ENCODE results near the gene FRS2. TPM values are rescaled to one million over a fixed set of nuclear protein-coding genes. Genes with fewer than 3 reads are reported as not detected.

The FRS2 gene
- total and polyA plus RNA-seq, 8 donors, result 2.0 to 71.0 (median 12.1) TPM

- Histone ChIP-seq H3K27me3 (no peaks in the 10 kb centered on the region), H3K4me1 (peaks cover 34 to 80% (median 63%) of the 10 kb centered on the region in 4 donors), H3K27ac (peak overlapping the region in 4 of 5 donors; percentile 38 to 77 (median 62)), H3K9me3 (no peaks in the 10 kb centered on the region), H3K4me3 (no peak overlapping the region), H3K36me3 (no peaks in the 10 kb centered on the region)
- WGBS, 5 donors, result 39 to 57% (median 47%) methylated on average over 6 of the region's 6 CpGs
- TF ChIP-seq CTCF (IDR thresholded peaks at IDR 0.05), result no peak
- no peak for TF ChIP-seq POLR2A (IDR thresholded peaks at IDR 0.05)
- TF ChIP-seq EP300 (IDR thresholded peaks at IDR 0.05), result no peak
- TF ChIP-seq POLR2AphosphoS5 (IDR thresholded peaks at IDR 0.05), result no peak
- intact Hi-C loops (cut with DNase I; ENCODE audit: low total_unique reads), result loop anchor here (10.0 kb wide), 1 partner anchor 88 kb away; no protein-coding TSS in a partner anchor
- peak in 1 of 2 donors; percentile 23 for DNase-seq
These were observed 6.3 kb downstream of the FRS2 start for GRCh38 chr12:69476276-69477017.

- Histone ChIP-seq H3K4me1 (peaks cover 15 to 80% (median 47%) of the 10 kb centered on the region in 4 donors), H3K27me3 (no peaks in the 10 kb centered on the region), H3K4me3 (no peak overlapping the region), H3K36me3 (no peaks in the 10 kb centered on the region), H3K27ac (no peak overlapping the region), H3K9me3 (no peaks in the 10 kb centered on the region)
- intact Hi-C loops (cut with DNase I; ENCODE audit: low total_unique reads), result loop anchor here (10.0 kb wide), 1 partner anchor 85 kb away; no protein-coding TSS in a partner anchor
- TF ChIP-seq CTCF (IDR thresholded peaks at IDR 0.05) (no peak), EP300 (IDR thresholded peaks at IDR 0.05) (no peak), POLR2A (IDR thresholded peaks at IDR 0.05) (no peak), POLR2AphosphoS5 (IDR thresholded peaks at IDR 0.05) (no peak)
- DNase-seq, result no peak
- 90 to 100% (median 95%) methylated on average over 2 of the region's 2 CpGs for WGBS, 5 donors
These were observed 9.5 kb downstream of the FRS2 start for GRCh38 chr12:69479675-69480074.

- no peak overlapping the region for H3K27ac ChIP-seq
- WGBS, 5 donors, result 91 to 96% (median 94%) methylated on average over 4 of the region's 4 CpGs
- H3K27me3 ChIP-seq, result no peaks in the 10 kb centered on the region
- H3K4me1 ChIP-seq, result peaks cover 6 to 70% (median 37%) of the 10 kb centered on the region in 4 donors
- no peak overlapping the region for H3K4me3 ChIP-seq
- DNase-seq, result no peak
- no peaks in the 10 kb centered on the region for H3K9me3 ChIP-seq
- no peak for TF ChIP-seq CTCF (IDR thresholded peaks at IDR 0.05)
- TF ChIP-seq POLR2AphosphoS5 (IDR thresholded peaks at IDR 0.05), result no peak
- TF ChIP-seq POLR2A (IDR thresholded peaks at IDR 0.05), result no peak
- no peak for TF ChIP-seq EP300 (IDR thresholded peaks at IDR 0.05)
- peaks cover 0 to 4% (median 0%) of the 10 kb centered on the region in 4 donors for H3K36me3 ChIP-seq
- intact Hi-C loops (cut with DNase I; ENCODE audit: low total_unique reads), result no loop called here
These were observed 10.5 kb downstream of the FRS2 start for GRCh38 chr12:69480698-69481097.

- Histone ChIP-seq H3K27me3 (no peaks in the 10 kb centered on the region), H3K4me1 (peaks cover 2 to 66% (median 34%) of the 10 kb centered on the region in 4 donors), H3K4me3 (no peak overlapping the region), H3K36me3 (peaks cover 0 to 4% (median 0%) of the 10 kb centered on the region in 4 donors), H3K9me3 (no peaks in the 10 kb centered on the region), H3K27ac (no peak overlapping the region)
- DNase-seq, result no peak
- intact Hi-C loops (cut with DNase I; ENCODE audit: low total_unique reads), result no loop called here
- TF ChIP-seq POLR2A (IDR thresholded peaks at IDR 0.05) (no peak), CTCF (IDR thresholded peaks at IDR 0.05) (no peak), POLR2AphosphoS5 (IDR thresholded peaks at IDR 0.05) (no peak), EP300 (IDR thresholded peaks at IDR 0.05) (no peak)
These were observed 10.9 kb downstream of the FRS2 start for GRCh38 chr12:69481133-69481532.
